ENCODE results near the gene AKR1C1.

DNA sequence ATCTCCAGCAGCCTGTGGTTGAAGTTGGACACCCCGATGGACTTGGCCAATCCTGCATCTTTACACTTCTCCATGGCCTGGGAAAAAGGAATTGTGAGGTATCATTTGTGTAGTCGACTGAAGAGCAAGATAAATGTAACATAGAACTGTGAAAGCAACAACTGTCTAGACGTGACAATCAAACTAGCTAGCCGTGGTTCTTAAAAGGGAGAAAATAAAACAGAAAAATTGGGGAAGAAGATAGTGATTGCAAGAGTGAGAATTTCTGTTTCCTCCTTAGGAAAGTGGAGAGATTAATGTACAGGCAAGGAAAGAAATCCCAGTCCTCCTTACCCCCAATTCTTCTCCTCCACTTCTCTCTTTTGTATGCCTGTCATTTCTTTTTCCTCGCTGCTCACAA lies 35.5 kb downstream of the AKR1C1 start:
- TF ChIP-seq, protein P1, sequence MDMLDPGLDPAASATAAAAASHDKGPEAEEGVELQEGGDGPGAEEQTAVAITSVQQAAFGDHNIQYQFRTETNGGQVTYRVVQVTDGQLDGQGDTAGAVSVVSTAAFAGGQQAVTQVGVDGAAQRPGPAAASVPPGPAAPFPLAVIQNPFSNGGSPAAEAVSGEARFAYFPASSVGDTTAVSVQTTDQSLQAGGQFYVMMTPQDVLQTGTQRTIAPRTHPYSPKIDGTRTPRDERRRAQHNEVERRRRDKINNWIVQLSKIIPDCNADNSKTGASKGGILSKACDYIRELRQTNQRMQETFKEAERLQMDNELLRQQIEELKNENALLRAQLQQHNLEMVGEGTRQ (CRISPR knock-in tag; IDR thresholded peaks at IDR 0.05) = no peak
- TF ChIP-seq ZBTB7A (IDR thresholded peaks at IDR 0.05; ENCODE audit: borderline replicate concordance, control insufficient read depth, low read depth, low read length) = no peak
- TF ChIP-seq, protein P2, sequence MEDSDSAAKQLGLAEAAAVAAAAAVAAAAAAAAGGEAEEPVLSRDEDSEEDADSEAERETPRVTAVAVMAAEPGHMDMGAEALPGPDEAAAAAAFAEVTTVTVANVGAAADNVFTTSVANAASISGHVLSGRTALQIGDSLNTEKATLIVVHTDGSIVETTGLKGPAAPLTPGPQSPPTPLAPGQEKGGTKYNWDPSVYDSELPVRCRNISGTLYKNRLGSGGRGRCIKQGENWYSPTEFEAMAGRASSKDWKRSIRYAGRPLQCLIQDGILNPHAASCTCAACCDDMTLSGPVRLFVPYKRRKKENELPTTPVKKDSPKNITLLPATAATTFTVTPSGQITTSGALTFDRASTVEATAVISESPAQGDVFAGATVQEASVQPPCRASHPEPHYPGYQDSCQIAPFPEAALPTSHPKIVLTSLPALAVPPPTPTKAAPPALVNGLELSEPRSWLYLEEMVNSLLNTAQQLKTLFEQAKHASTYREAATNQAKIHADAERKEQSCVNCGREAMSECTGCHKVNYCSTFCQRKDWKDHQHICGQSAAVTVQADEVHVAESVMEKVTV (CRISPR knock-in tag; IDR thresholded peaks at IDR 0.05) = no peak
- no peak for TF ChIP-seq NEUROD1 (IDR thresholded peaks at IDR 0.05; ENCODE audit: borderline replicate concordance, low read depth, low read length, partially characterized antibody)
- no peak for TF ChIP-seq TGIF2 (CRISPR knock-in tag; IDR thresholded peaks at IDR 0.05)
- TF ChIP-seq, protein P3, sequence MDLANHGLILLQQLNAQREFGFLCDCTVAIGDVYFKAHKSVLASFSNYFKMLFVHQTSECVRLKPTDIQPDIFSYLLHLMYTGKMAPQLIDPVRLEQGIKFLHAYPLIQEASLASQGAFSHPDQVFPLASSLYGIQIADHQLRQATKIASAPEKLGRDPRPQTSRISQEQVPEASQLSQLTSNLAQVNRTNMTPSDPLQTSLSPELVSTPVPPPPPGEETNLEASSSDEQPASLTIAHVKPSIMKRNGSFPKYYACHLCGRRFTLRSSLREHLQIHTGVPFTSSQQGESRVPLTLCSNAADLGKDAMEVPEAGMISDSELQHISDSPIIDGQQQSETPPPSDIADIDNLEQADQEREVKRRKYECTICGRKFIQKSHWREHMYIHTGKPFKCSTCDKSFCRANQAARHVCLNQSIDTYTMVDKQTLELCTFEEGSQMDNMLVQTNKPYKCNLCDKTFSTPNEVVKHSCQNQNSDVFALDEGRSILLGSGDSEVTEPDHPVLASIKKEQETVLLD (IDR thresholded peaks at IDR 0.05) = no peak
- TF ChIP-seq, protein P4, sequence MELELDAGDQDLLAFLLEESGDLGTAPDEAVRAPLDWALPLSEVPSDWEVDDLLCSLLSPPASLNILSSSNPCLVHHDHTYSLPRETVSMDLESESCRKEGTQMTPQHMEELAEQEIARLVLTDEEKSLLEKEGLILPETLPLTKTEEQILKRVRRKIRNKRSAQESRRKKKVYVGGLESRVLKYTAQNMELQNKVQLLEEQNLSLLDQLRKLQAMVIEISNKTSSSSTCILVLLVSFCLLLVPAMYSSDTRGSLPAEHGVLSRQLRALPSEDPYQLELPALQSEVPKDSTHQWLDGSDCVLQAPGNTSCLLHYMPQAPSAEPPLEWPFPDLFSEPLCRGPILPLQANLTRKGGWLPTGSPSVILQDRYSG (tag; conservative IDR thresholded peaks at IDR 0.05; ENCODE audit: low read depth) = no peak
